Fibroblast of lung (primary cell): Measurements from ENCODE around the gene JAKMIP1.

Source experiments
- CTCF ChIP-seq, 2 donors: IDR thresholded peaks in 1 of 2; conservative IDR thresholded peaks in 1 of 2; 1 replicate in 1 of 2; 2 replicates in 1 of 2; pipeline ENCODE4 v1.5.1; 2011 to 2012; ENCODE audit warnings: low read length in 2 of 2, control low read depth in 1 of 2, inconsistent platforms in 1 of 2, low read depth in 1 of 2, mild to moderate bottlenecking in 1 of 2
- EZH2 ChIP-seq: IDR thresholded peaks from 2 replicates; pipeline ENCODE4 v1.5.1; 2012; ENCODE audit warnings: low read length, control low read depth, mild to moderate bottlenecking; ENCODE audit errors: missing control alignments

GRCh38 chr4:6236816-6237390 lies 36.6 kb upstream of the JAKMIP1 start:
- no peak for TF ChIP-seq CTCF (conservative IDR thresholded peaks at IDR 0.05 in 1 of 2, IDR thresholded peaks at IDR 0.05 in 1 of 2; ENCODE audit: low read depth in 1 of 2, low read length in 2 of 2)
- TF ChIP-seq EZH2 = no peak
